ENCODE data around the gene LBH.

LBH gene

GRCh38 chr2:30231212-30231995, at the start of gene LBH:
TSS of gene LBH (plus strand) at chr2:30231534. CDS start at chr2:30231739, 205 bp downstream.
- DNase-seq: peak; percentile 92

- no peak for DNase-seq
Observed at GRCh38 chr2:30184035-30184434, 47.3 kb upstream of the LBH start.

- no peak for DNase-seq
Observed at GRCh38 chr2:30185178-30185577, 46.2 kb upstream of the LBH start.

- no peak for DNase-seq
Observed at GRCh38 chr2:30188292-30188691, 43.0 kb upstream of the LBH start.

- DNase-seq: no peak
Observed at GRCh38 chr2:30190637-30191036, 40.7 kb upstream of the LBH start.

GRCh38 chr2:30191107-30191506, 40.2 kb upstream of the LBH start:
- no peak for DNase-seq

GRCh38 chr2:30191819-30192271, 39.5 kb upstream of the LBH start:
- DNase-seq: no peak

GRCh38 chr2:30192314-30192713, 39.0 kb upstream of the LBH start:
- no peak for DNase-seq

GRCh38 chr2:30193104-30193681, 38.1 kb upstream of the LBH start:
- no peak for DNase-seq

GRCh38 chr2:30194421-30194820, 36.9 kb upstream of the LBH start:
- DNase-seq: no peak

GRCh38 chr2:30195016-30195415, 36.3 kb upstream of the LBH start:
- DNase-seq: no peak

GRCh38 chr2:30197570-30198192, 33.7 kb upstream of the LBH start:
- no peak for DNase-seq

GRCh38 chr2:30201990-30202389, 29.3 kb upstream of the LBH start:
- DNase-seq: no peak

GRCh38 chr2:30203156-30203555, 28.2 kb upstream of the LBH start:
- no peak for DNase-seq

- DNase-seq: no peak
Observed at GRCh38 chr2:30204281-30204680, 27.1 kb upstream of the LBH start.

- no peak for DNase-seq
Observed at GRCh38 chr2:30205456-30205855, 25.9 kb upstream of the LBH start.

GRCh38 chr2:30206461-30207430, 24.6 kb upstream of the LBH start:
- no peak for DNase-seq

- DNase-seq: no peak
Observed at GRCh38 chr2:30208453-30208852, 22.9 kb upstream of the LBH start.

- DNase-seq: no peak
Observed at GRCh38 chr2:30209227-30209626, 22.1 kb upstream of the LBH start.

GRCh38 chr2:30213326-30213725, 18.0 kb upstream of the LBH start:
- no peak for DNase-seq

- no peak for DNase-seq
Observed at GRCh38 chr2:30213907-30214463, 17.3 kb upstream of the LBH start.

- no peak for DNase-seq
Observed at GRCh38 chr2:30216157-30216556, 15.2 kb upstream of the LBH start.

Measured in activated CD4-positive, alpha-beta T cell treated with anti-CD3 and anti-CD28 coated beads for 1 hour (primary cell).